ENCODE data around the gene TRIM8. TPM values are rescaled to one million over a fixed set of nuclear protein-coding genes. Genes with fewer than 3 reads are reported as not detected.

Gene TRIM8
- total and polyA plus RNA-seq, 9 of the 15 experiments (the other 6 are each of a cell fraction or from before 2014, with no cell fraction given), result 1.7 to 26.0 (median 9.1) TPM

GRCh38 chr10:102595293-102595692 is 49.0 kb upstream of the TRIM8 start:
- WGBS (ENCODE audit: insufficient coverage, low coverage, missing lambda C conversion rate), result 90% methylated on average over 2 of the region's 2 CpGs
- Histone ChIP-seq H3K27ac (ENCODE audit: extremely low read depth, low read depth, low read length) (no peak overlapping the region), H3K4me2 (ENCODE audit: insufficient read depth, low read length) (no peak overlapping the region), H3K9me3 (replicated peaks; ENCODE audit: control insufficient read depth, insufficient read depth, low read depth, low read length) (no peaks in the 10 kb centered on the region), H3K9me1 (ENCODE audit: control insufficient read depth, insufficient read depth, low read length) (no peaks in the 10 kb centered on the region), H3K36me3 (ENCODE audit: control insufficient read depth, insufficient read depth, low read length) (peaks cover 7% of the 10 kb centered on the region; the same call in 2 of the 3 replicates), H3K9ac (ENCODE audit: insufficient read depth in 1 of 2, low read depth in 2 of 2, low read length in 2 of 2) (no peak overlapping the region), H4K20me1 (replicated peaks; ENCODE audit: control insufficient read depth, insufficient read depth, low read length) (no peaks in the 10 kb centered on the region), H3K4me1 (replicated peaks in 1 of 2; ENCODE audit: control insufficient read depth in 2 of 2, insufficient read depth in 2 of 2, low read length in 2 of 2) (peaks cover 24 to 27% of the 10 kb centered on the region in 2 experiments), H3K4me3 (no peak overlapping the region), H2AFZ (ENCODE audit: low read depth, low read length) (no peak overlapping the region), H3K27me3 (ENCODE audit: control insufficient read depth in 2 of 2, insufficient read depth in 2 of 2, low read length in 2 of 2) (no peaks in the 10 kb centered on the region), H3K79me2 (ENCODE audit: control insufficient read depth, insufficient read depth, low read length) (no peaks in the 10 kb centered on the region)
- FAIRE-seq (no peak), ATAC-seq (no peak), DNase-seq (ENCODE audit: extremely low read depth in 1 of 4, low spot score in 3 of 4) (no peak)
- ChIA-PET POLR2A (interaction anchor here (1.0 kb wide), 1 partner anchor 350 kb away, joined by 3 read pairs; the partner anchor contains the start of gene GBF1), CTCF (ENCODE audit: low intra/inter-chr PET ratio) (no interaction called here)
- in situ Hi-C loops (cut with MboI) (loop anchor here (25.0 kb wide), 2 partner anchors 208 to 358 kb away; partner anchors contain the start of genes ELOVL3, GBF1, NFKB2 and PITX3), intact Hi-C loops (cut with micrococcal nuclease) (loop anchor here (5.0 kb wide), 1 partner anchor 93 kb away; the partner anchor contains the start of genes ACTR1A and SUFU)
- no TSS peak for BruUV-seq (replicated peaks)
- TF ChIP-seq ZHX1 (conservative IDR thresholded peaks at IDR 0.05; ENCODE audit: low read length), result no peak
- no peak for TF ChIP-seq ZNF57 (CRISPR knock-in tag; IDR thresholded peaks at IDR 0.05)
- TF ChIP-seq TRIM24 (IDR thresholded peaks at IDR 0.05), result no peak
- TF ChIP-seq NONO (IDR thresholded peaks at IDR 0.05; ENCODE audit: low read depth in 2 of 2, low read length in 1 of 2), result no peak
- TF ChIP-seq CTBP1 (IDR thresholded peaks at IDR 0.05; ENCODE audit: borderline replicate concordance), result no peak
- TF ChIP-seq NFATC3 (IDR thresholded peaks at IDR 0.05), result no peak
- no peak for TF ChIP-seq RBM39 (optimal IDR thresholded peaks at IDR 0.05; ENCODE audit: low read depth, low read length)
- no peak for TF ChIP-seq REST (IDR thresholded peaks at IDR 0.05; ENCODE audit: borderline replicate concordance)
- no peak for TF ChIP-seq REST (CRISPR knock-in tag; IDR thresholded peaks at IDR 0.05; ENCODE audit: low read depth)
- TF ChIP-seq FOXO4 (CRISPR knock-in tag; IDR thresholded peaks at IDR 0.05), result no peak
